ENCODE results near the gene GPRASP1. TPM values are rescaled to one million over a fixed set of nuclear protein-coding genes. Genes with fewer than 3 reads are reported as not detected.

Gene GPRASP1, protein sequence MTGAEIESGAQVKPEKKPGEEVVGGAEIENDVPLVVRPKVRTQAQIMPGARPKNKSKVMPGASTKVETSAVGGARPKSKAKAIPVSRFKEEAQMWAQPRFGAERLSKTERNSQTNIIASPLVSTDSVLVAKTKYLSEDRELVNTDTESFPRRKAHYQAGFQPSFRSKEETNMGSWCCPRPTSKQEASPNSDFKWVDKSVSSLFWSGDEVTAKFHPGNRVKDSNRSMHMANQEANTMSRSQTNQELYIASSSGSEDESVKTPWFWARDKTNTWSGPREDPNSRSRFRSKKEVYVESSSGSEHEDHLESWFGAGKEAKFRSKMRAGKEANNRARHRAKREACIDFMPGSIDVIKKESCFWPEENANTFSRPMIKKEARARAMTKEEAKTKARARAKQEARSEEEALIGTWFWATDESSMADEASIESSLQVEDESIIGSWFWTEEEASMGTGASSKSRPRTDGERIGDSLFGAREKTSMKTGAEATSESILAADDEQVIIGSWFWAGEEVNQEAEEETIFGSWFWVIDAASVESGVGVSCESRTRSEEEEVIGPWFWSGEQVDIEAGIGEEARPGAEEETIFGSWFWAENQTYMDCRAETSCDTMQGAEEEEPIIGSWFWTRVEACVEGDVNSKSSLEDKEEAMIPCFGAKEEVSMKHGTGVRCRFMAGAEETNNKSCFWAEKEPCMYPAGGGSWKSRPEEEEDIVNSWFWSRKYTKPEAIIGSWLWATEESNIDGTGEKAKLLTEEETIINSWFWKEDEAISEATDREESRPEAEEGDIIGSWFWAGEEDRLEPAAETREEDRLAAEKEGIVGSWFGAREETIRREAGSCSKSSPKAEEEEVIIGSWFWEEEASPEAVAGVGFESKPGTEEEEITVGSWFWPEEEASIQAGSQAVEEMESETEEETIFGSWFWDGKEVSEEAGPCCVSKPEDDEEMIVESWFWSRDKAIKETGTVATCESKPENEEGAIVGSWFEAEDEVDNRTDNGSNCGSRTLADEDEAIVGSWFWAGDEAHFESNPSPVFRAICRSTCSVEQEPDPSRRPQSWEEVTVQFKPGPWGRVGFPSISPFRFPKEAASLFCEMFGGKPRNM (N-terminal part only)
- 5.0 and 5.4 TPM in 2 replicates for total RNA-seq

DNA sequence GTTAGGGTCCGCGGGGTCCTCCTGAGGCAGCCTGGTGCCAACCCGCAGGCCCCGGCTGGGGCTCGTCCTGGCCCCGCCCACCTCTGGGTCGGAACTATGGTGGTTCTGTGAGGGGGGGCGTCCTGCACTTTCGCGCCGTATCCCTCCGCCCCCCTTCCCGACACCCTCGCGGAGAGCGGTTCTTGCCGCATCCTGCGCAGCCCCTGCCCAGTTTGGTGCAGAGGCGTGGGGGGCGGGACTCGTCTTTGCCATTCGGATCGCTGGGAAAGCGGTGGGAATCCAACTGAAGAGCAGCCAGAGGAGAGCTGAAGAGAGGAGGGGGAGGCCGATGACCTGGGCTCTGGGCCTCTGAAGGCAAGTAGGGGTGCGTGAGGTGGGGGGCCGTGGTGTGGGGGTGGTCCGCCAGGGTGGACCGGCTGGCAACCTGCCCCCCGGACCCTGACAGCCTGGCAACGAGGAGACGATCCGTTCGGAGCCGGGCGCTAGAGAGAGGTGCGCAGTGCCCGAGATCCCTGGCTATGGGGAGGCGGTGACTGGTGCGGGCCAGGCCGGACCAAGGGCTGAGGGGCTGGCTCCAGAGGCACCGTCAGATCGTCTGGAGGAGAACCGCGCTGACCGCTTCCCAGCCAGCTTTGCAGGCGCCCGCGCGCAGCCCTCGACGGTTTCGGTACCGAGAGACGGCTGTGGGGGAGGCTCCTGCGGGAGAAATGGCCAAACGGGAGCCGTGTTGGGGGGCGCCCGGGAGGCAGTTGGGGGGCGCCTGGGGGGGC lies at the start of gene GPRASP1:
TSS of gene GPRASP1 (plus strand) at position 242 of the 770 bp plus-strand sequence. CDS start 2,431 bp downstream, outside the sequence.

Small RNAs within 50 kb of the gene (small RNA-seq; reads per million reads assigned to genes)
- gene RNU6-589P = not detected

Other genes with a start within 250 kb of the GPRASP1 start
- not detected in 2 replicates for gene NXF2B, start 211.5 kb upstream of the GPRASP1 start, total RNA-seq
- gene TCP11X2, start 179.7 kb upstream of the GPRASP1 start, total RNA-seq = not detected in 2 replicates
- gene TMSB15A, start 134.7 kb upstream of the GPRASP1 start, total RNA-seq = 1.0 and 3.6 TPM in 2 replicates
- 16.4 and 17.1 TPM in 2 replicates for gene ARMCX5, start 52.0 kb upstream of the GPRASP1 start, total RNA-seq
- 16.6 and 17.2 TPM in 2 replicates for gene GPRASP2, start 61.0 kb downstream of the GPRASP1 start, total RNA-seq
- gene GPRASP3, start 69.3 kb downstream of the GPRASP1 start, total RNA-seq = 8.6 and 8.9 TPM in 2 replicates

Measured in articular chondrocyte of knee joint (primary cell).